Stomach (tissue), 4 donors: ENCODE measurements around the gene ST6GALNAC3.

Experiments used
- CTCF ChIP-seq, 7 experiments: fragments of 450-650 bp in 4 of 7; fragments of 200-600 bp in 3 of 7; sonication (generic) in 3 of 7; IDR thresholded peaks; one replicate each; pipeline ENCODE4 v1.5.1; 2016 to 2019; ENCODE audit warnings: antibody characterized with exemption in 7 of 7, control low read depth in 2 of 7, mild to moderate bottlenecking in 1 of 7
- EP300 ChIP-seq: sonication (generic); formaldehyde crosslinking; IDR thresholded peaks from one replicate; pipeline ENCODE4 v1.6.1; 2017; ENCODE audit warnings: antibody characterized with exemption
- POLR2A ChIP-seq, 4 donors: fragments of 450-650 bp; IDR thresholded peaks; one replicate each; pipeline ENCODE4 v1.6.1; 2016; ENCODE audit warnings: antibody characterized with exemption in 4 of 4, control low read depth in 2 of 4, mild to moderate bottlenecking in 1 of 4, moderate library complexity in 1 of 4
- POLR2AphosphoS5 ChIP-seq, 3 donors: sonication (generic); formaldehyde crosslinking; IDR thresholded peaks; one replicate each; pipeline ENCODE4 v1.6.1; 2016; ENCODE audit warnings: antibody characterized with exemption in 3 of 3

- TF ChIP-seq POLR2A (IDR thresholded peaks at IDR 0.05) (no peak), POLR2AphosphoS5 (IDR thresholded peaks at IDR 0.05) (no peak), EP300 (no peak), CTCF (IDR thresholded peaks at IDR 0.05) (no peak)
These were observed 418.3 kb downstream of the ST6GALNAC3 start for GRCh38 chr1:76492752-76493430.
